HCT116 (cell line): ENCODE data around the gene CHST10. TPM values are rescaled to one million over a fixed set of nuclear protein-coding genes. Genes with fewer than 3 reads are reported as not detected.

Source experiments
- ATAC-seq: fragments of 200-7000 bp; cut with Tn5 transposase; 2 replicates; pipeline ENCODE4 v1.9.1; 2020; ENCODE audit warnings: mild to moderate bottlenecking, moderate library complexity
- BruUV-seq: library from RNA; stranded (reverse); fragments of 400-500 nt; replicated peaks from 2 replicates; lab custom pipeline; 2021; lab: Mats Ljungman, UMichigan
- CTCF ChIA-PET: fragments of 300-600 bp; sonication (Branson Sonifier 250); formaldehyde crosslinking; loops from one replicate; lab custom pipeline; 2021; ENCODE audit warnings: antibody characterized with exemption; lab: Charles Lee
- POLR2A ChIA-PET: fragments of 300-600, 350-600 bp; sonication (Branson Sonifier 250); formaldehyde crosslinking; loops from one replicate; lab custom pipeline; 2021; ENCODE audit warnings: antibody characterized with exemption; lab: Charles Lee
- RAD21 ChIA-PET, 2 experiments: fragments of 300-600 bp; sonication (Branson Sonifier 250); formaldehyde crosslinking; loops; one replicate each; lab custom pipeline; 2023; ENCODE audit warnings: low total read pairs in 2 of 2; ENCODE audit not compliant: uncharacterized antibody in 2 of 2, unreplicated experiment in 2 of 2, low non-redundant PET in 1 of 2; lab: Charles Lee
- DNase-seq: peaks from one replicate; pipeline ENCODE4 v3.0.0-alpha.2; 2010; ENCODE audit warnings: low read depth, low spot score
- H2AFZ ChIP-seq: fragments of 200-600 bp; shearing (Covaris generic), sonication (generic); 2 replicates; pipeline ENCODE4 v1.6.1; 2017; ENCODE audit warnings: low read depth, mixed run types, mixed read lengths, antibody characterized with exemption, low read length; ENCODE audit not compliant: poor library complexity, severe bottlenecking
- H3K27ac ChIP-seq: 2 replicates; pipeline ENCODE4 v1.5.1; 2012; ENCODE audit warnings: low read depth, low read length
- H3K27me3 ChIP-seq: fragments of 200-600 bp; sonication (generic); 2 replicates; pipeline ENCODE4 v1.6.1; 2016; ENCODE audit warnings: mixed run types, low read length, mixed read lengths; ENCODE audit not compliant: insufficient read depth
- H3K36me3 ChIP-seq, 2 experiments: fragments of 200-500 bp in 1 of 2; fragments of 200-600 bp in 1 of 2; sonication (Bioruptor generic) in 1 of 2; sonication (generic) in 1 of 2; 2 replicates each; pipeline versions ENCODE4 v1.5.1 to v1.6.1; 2014 to 2016; ENCODE audit warnings: low read length in 2 of 2, inconsistent platforms in 1 of 2, mixed read lengths in 1 of 2, mixed run types in 1 of 2; ENCODE audit not compliant: insufficient read depth in 2 of 2, control insufficient read depth in 1 of 2
- H3K4me1 ChIP-seq, 2 experiments: fragments of 200-600 bp in 1 of 2; sonication (generic) in 1 of 2; 2 replicates each; pipeline versions ENCODE4 v1.5.1 to v1.6.1; 2012 to 2017; ENCODE audit warnings: low read length in 2 of 2, inconsistent platforms in 1 of 2, mild to moderate bottlenecking in 1 of 2, mixed read lengths in 1 of 2, mixed run types in 1 of 2, moderate library complexity in 1 of 2; ENCODE audit not compliant: insufficient read depth in 2 of 2, control insufficient read depth in 1 of 2
- H3K4me2 ChIP-seq: fragments of 200-600 bp; sonication (generic); 2 replicates; pipeline ENCODE4 v1.6.1; 2017; ENCODE audit warnings: mixed run types, low read length, mixed read lengths
- H3K4me3 ChIP-seq, 2 experiments: fragments of 200-600 bp in 1 of 2; sonication (generic) in 1 of 2; replicated peaks in 1 of 2; 2 replicates each; pipeline ENCODE4 v1.5.1; 2011 to 2016; ENCODE audit warnings: low read length in 2 of 2, control low read depth in 1 of 2, low read depth in 1 of 2, mild to moderate bottlenecking in 1 of 2, mixed read lengths in 1 of 2, mixed run types in 1 of 2
- H3K79me2 ChIP-seq: fragments of 200-600 bp; sonication (generic); 2 replicates; pipeline ENCODE4 v1.6.1; 2017; ENCODE audit warnings: mild to moderate bottlenecking, mixed run types, low read length, moderate library complexity, mixed read lengths; ENCODE audit not compliant: insufficient read depth
- H3K9ac ChIP-seq: fragments of 200-600 bp; sonication (generic); 2 replicates; pipeline ENCODE4 v1.6.1; 2016; ENCODE audit warnings: low read length, mixed read lengths
- H3K9me2 ChIP-seq: fragments of 200-600 bp; sonication (generic), shearing (Covaris generic); 2 replicates; pipeline ENCODE4 v1.6.1; 2017; ENCODE audit warnings: mixed run types, mild to moderate bottlenecking, moderate library complexity; ENCODE audit not compliant: insufficient read depth
- H3K9me3 ChIP-seq, 2 experiments: fragments of 200-500 bp in 1 of 2; fragments of 200-600 bp in 1 of 2; sonication (Bioruptor generic) in 1 of 2; sonication (generic) in 1 of 2; 2 replicates each; pipeline ENCODE4 v1.6.1; 2014 to 2017; ENCODE audit warnings: low read length in 2 of 2, mixed read lengths in 2 of 2, inconsistent platforms in 1 of 2, low read depth in 1 of 2, mild to moderate bottlenecking in 1 of 2, mixed run types in 1 of 2, moderate library complexity in 1 of 2; ENCODE audit not compliant: control insufficient read depth in 1 of 2, insufficient read depth in 1 of 2
- H4K20me1 ChIP-seq: fragments of 200-600 bp; sonication (generic), shearing (Covaris generic); 2 replicates; pipeline ENCODE4 v1.6.1; 2017; ENCODE audit warnings: mixed run types, mild to moderate bottlenecking, moderate library complexity; ENCODE audit not compliant: insufficient read depth
- CTCF ChIP-seq, 3 experiments: fragments of 200-600 bp in 1 of 3; sonication (generic) in 1 of 3; IDR thresholded peaks in 2 of 3; conservative IDR thresholded peaks in 1 of 3; 2 replicates each; pipeline ENCODE4 v1.5.1; 2012 to 2017; ENCODE audit warnings: low read depth in 2 of 3, low read length in 2 of 3, antibody characterized with exemption in 1 of 3, borderline replicate concordance in 1 of 3, control low read depth in 1 of 3, mild to moderate bottlenecking in 1 of 3, mixed read lengths in 1 of 3, mixed run types in 1 of 3, moderate library complexity in 1 of 3; ENCODE audit not compliant: insufficient read depth in 1 of 3
- EGR1 ChIP-seq: IDR thresholded peaks from 2 replicates; pipeline ENCODE4 v1.6.1; 2012; ENCODE audit warnings: low read depth
- EZH2phosphoT487 ChIP-seq: fragments of 200-600 bp; IDR thresholded peaks from 2 replicates; pipeline ENCODE4 v1.6.1; 2018; ENCODE audit warnings: antibody characterized with exemption, borderline replicate concordance
- MAX ChIP-seq: IDR thresholded peaks from 2 replicates; pipeline ENCODE4 v1.6.1; 2012
- RAD21 ChIP-seq: IDR thresholded peaks from 2 replicates; pipeline ENCODE4 v1.6.1; 2012; ENCODE audit warnings: low read depth, mild to moderate bottlenecking
- REST ChIP-seq: IDR thresholded peaks from 2 replicates; pipeline ENCODE4 v1.6.1; 2012; ENCODE audit warnings: low read depth
- SIN3A ChIP-seq: IDR thresholded peaks from 2 replicates; pipeline ENCODE4 v1.6.1; 2012; ENCODE audit warnings: low read depth
- ZNF274 ChIP-seq: fragments of 200-500 bp; sonication (Bioruptor generic); IDR thresholded peaks from 2 replicates; pipeline ENCODE4 v1.6.1; 2014; ENCODE audit warnings: mild to moderate bottlenecking, low read depth, low read length, inconsistent platforms
- intact Hi-C: fragments of 100-400 bp; cut with micrococcal nuclease; formaldehyde crosslinking; loops from 2 replicates; pipeline ENCODE4 v1.10.0; 2022
- total RNA-seq: library from RNA; stranded (reverse); gene quantifications from one replicate; pipeline ENCODE4 v1.2.1, GENCODE V29; 2021; ENCODE audit not compliant: unreplicated experiment

The CHST10 gene
- total RNA-seq, 1 experiment from 2014 or later = 0.27 TPM

GRCh38 chr2:100411841-100412292 is 5.6 kb downstream of the CHST10 start:
- Histone ChIP-seq H3K27ac (no peak overlapping the region), H3K9me2 (no peaks in the 10 kb centered on the region), H3K4me1 (no peaks in the 10 kb centered on the region), H3K9me3 (no peaks in the 10 kb centered on the region), H3K9ac (no peak overlapping the region), H3K4me2 (no peak overlapping the region), H2AFZ (no peak overlapping the region), H3K36me3 (no peaks in the 10 kb centered on the region), H3K4me3 (no peak overlapping the region), H3K27me3 (no peaks in the 10 kb centered on the region), H4K20me1 (no peaks in the 10 kb centered on the region), H3K79me2 (no peaks in the 10 kb centered on the region)
- no peak for TF ChIP-seq MAX
- no peak for TF ChIP-seq RAD21
- no peak for TF ChIP-seq REST
- TF ChIP-seq EZH2phosphoT487 = no peak
- no peak for TF ChIP-seq ZNF274
- TF ChIP-seq EGR1 = no peak
- no peak for TF ChIP-seq CTCF (IDR thresholded peaks at IDR 0.05 in 2 of 3, conservative IDR thresholded peaks at IDR 0.05 in 1 of 3; ENCODE audit: borderline replicate concordance in 1 of 3, insufficient read depth in 1 of 3, low read depth in 2 of 3, low read length in 2 of 3)
- TF ChIP-seq SIN3A = no peak
- BruUV-seq = no TSS peak
- DNase-seq = no peak
- POLR2A ChIA-PET = no interaction called here
- no peak for ATAC-seq
- intact Hi-C loops = no loop called here
- RAD21 ChIA-PET = no interaction called here
- CTCF ChIA-PET = no interaction called here
